ENCODE results near the gene ALCAM. TPM values are rescaled to one million over a fixed set of nuclear protein-coding genes. Genes with fewer than 3 reads are reported as not detected.

ALCAM gene
- total and polyA plus RNA-seq, 7 experiments from 2014 or later: 0.94 to 10.3 (median 3.4) TPM

GRCh38 chr3:105564546-105565288 lies 198.0 kb downstream of the ALCAM start:
- CTCF ChIA-PET: no interaction called here

GRCh38 chr3:105571005-105571404 lies 204.3 kb downstream of the ALCAM start:
- H3K4me3 ChIP-seq (ENCODE audit: low read length): no peak overlapping the region
- no peak overlapping the region for H3K4me3 Mint-ChIP-seq
- ChIA-PET POLR2A (interaction anchor here (0.6 kb wide), 1 partner anchor 12 kb away, joined by 6 read pairs; no protein-coding TSS in a partner anchor), CTCF (no interaction called here)
- no peaks in the 10 kb centered on the region for H3K27me3 ChIP-seq (ENCODE audit: control insufficient read depth in 2 of 2, insufficient read depth in 2 of 2, low read length in 2 of 2)
- no peaks in the 10 kb centered on the region for H3K36me3 ChIP-seq (ENCODE audit: control insufficient read depth in 2 of 3, insufficient read depth in 3 of 3, low read length in 3 of 3)
- ATAC-seq (no peak), DNase-seq (no peak)
- H3K4me1 Mint-ChIP-seq: no peaks in the 10 kb centered on the region
- H3K27ac ChIP-seq (ENCODE audit: low read depth, low read length): no peak overlapping the region
- no peaks in the 10 kb centered on the region for H3K4me1 ChIP-seq (ENCODE audit: control insufficient read depth in 2 of 2, insufficient read depth in 2 of 2, low read length in 2 of 2)
- peaks cover 0 to 6% (median 0%) of the 10 kb centered on the region in 5 donors for H3K27me3 Mint-ChIP-seq
- peaks cover 0 to 9% (median 3%) of the 10 kb centered on the region in 5 donors for H3K36me3 Mint-ChIP-seq
- intact Hi-C loops (cut with micrococcal nuclease): no loop called here
- H3K27ac Mint-ChIP-seq: no peak overlapping the region
- H3K9me3 Mint-ChIP-seq: peaks cover 0 to 4% (median 0%) of the 10 kb centered on the region in 11 donors
- H3K9me3 ChIP-seq (ENCODE audit: control insufficient read depth in 2 of 3, low read length in 3 of 3): no peaks in the 10 kb centered on the region

More at GRCh38 chr3:105564546-105565288, 198.0 kb downstream of the ALCAM start:
- POLR2A ChIA-PET: no interaction called here
- no peaks in the 10 kb centered on the region for H3K36me3 ChIP-seq (ENCODE audit: control insufficient read depth in 2 of 3, insufficient read depth in 3 of 3, low read length in 3 of 3)
- Mint-ChIP-seq H3K36me3 (peaks cover 0 to 5% (median 1%) of the 10 kb centered on the region in 5 donors), H3K27ac (no peak overlapping the region), H3K4me1 (no peaks in the 10 kb centered on the region), H3K9me3 (peaks cover 0 to 6% (median 0%) of the 10 kb centered on the region in 11 donors), H3K27me3 (peaks cover 0 to 6% (median 0%) of the 10 kb centered on the region in 5 donors), H3K4me3 (no peak overlapping the region)
- no peak overlapping the region for H3K4me3 ChIP-seq (ENCODE audit: low read length)
- DNase-seq (no peak), ATAC-seq (no peak)
- H3K27ac ChIP-seq (ENCODE audit: low read depth, low read length): no peak overlapping the region
- intact Hi-C loops (cut with micrococcal nuclease): no loop called here
- no peaks in the 10 kb centered on the region for H3K4me1 ChIP-seq (ENCODE audit: control insufficient read depth in 2 of 2, insufficient read depth in 2 of 2, low read length in 2 of 2)
- no peaks in the 10 kb centered on the region for H3K9me3 ChIP-seq (ENCODE audit: control insufficient read depth in 2 of 3, low read length in 3 of 3)
- no peaks in the 10 kb centered on the region for H3K27me3 ChIP-seq (ENCODE audit: control insufficient read depth in 2 of 2, insufficient read depth in 2 of 2, low read length in 2 of 2)

- no peaks in the 10 kb centered on the region for H3K4me1 Mint-ChIP-seq
- no peak overlapping the region for H3K27ac Mint-ChIP-seq
- Histone ChIP-seq H3K36me3 (ENCODE audit: control insufficient read depth in 2 of 3, insufficient read depth in 3 of 3, low read length in 3 of 3) (no peaks in the 10 kb centered on the region), H3K4me1 (ENCODE audit: control insufficient read depth in 2 of 2, insufficient read depth in 2 of 2, low read length in 2 of 2) (no peaks in the 10 kb centered on the region), H3K27me3 (ENCODE audit: control insufficient read depth in 2 of 2, insufficient read depth in 2 of 2, low read length in 2 of 2) (no peaks in the 10 kb centered on the region), H3K27ac (ENCODE audit: low read depth, low read length) (no peak overlapping the region), H3K4me3 (ENCODE audit: low read length) (no peak overlapping the region), H3K9me3 (ENCODE audit: control insufficient read depth in 2 of 3, low read length in 3 of 3) (no peaks in the 10 kb centered on the region)
- no peak overlapping the region for H3K4me3 Mint-ChIP-seq
- peaks cover 0 to 11% (median under 1%) of the 10 kb centered on the region in 5 donors for H3K36me3 Mint-ChIP-seq
- CTCF ChIA-PET: no interaction called here
- POLR2A ChIA-PET: no interaction called here
- peaks cover 0 to 6% (median 0%) of the 10 kb centered on the region in 5 donors for H3K27me3 Mint-ChIP-seq
- DNase-seq: no peak
- ATAC-seq: no peak
- intact Hi-C loops (cut with micrococcal nuclease): no loop called here
- H3K9me3 Mint-ChIP-seq: peaks cover 0 to 4% (median 0%) of the 10 kb centered on the region in 11 donors
Observed at GRCh38 chr3:105572501-105572900, 205.8 kb downstream of the ALCAM start.

GRCh38 chr3:105579439-105579838 lies 212.7 kb downstream of the ALCAM start:
- Histone ChIP-seq H3K4me3 (ENCODE audit: low read length) (no peak overlapping the region), H3K27ac (ENCODE audit: low read depth, low read length) (no peak overlapping the region), H3K9me3 (ENCODE audit: control insufficient read depth in 2 of 3, low read length in 3 of 3) (no peaks in the 10 kb centered on the region), H3K27me3 (ENCODE audit: control insufficient read depth in 2 of 2, insufficient read depth in 2 of 2, low read length in 2 of 2) (no peaks in the 10 kb centered on the region), H3K4me1 (ENCODE audit: control insufficient read depth in 2 of 2, insufficient read depth in 2 of 2, low read length in 2 of 2) (no peaks in the 10 kb centered on the region), H3K36me3 (ENCODE audit: control insufficient read depth in 2 of 3, insufficient read depth in 3 of 3, low read length in 3 of 3) (no peaks in the 10 kb centered on the region)
- intact Hi-C loops (cut with micrococcal nuclease): no loop called here
- no peaks in the 10 kb centered on the region for H3K4me1 Mint-ChIP-seq
- no peak overlapping the region for H3K27ac Mint-ChIP-seq
- H3K9me3 Mint-ChIP-seq: peaks cover 0 to 3% (median 0%) of the 10 kb centered on the region in 11 donors
- no peak for ATAC-seq
- ChIA-PET CTCF (no interaction called here), POLR2A (no interaction called here)
- H3K27me3 Mint-ChIP-seq: no peaks in the 10 kb centered on the region
- H3K36me3 Mint-ChIP-seq: peaks cover 0 to 8% (median 0%) of the 10 kb centered on the region in 5 donors
- no peak overlapping the region for H3K4me3 Mint-ChIP-seq
- DNase-seq: no peak

DNA sequence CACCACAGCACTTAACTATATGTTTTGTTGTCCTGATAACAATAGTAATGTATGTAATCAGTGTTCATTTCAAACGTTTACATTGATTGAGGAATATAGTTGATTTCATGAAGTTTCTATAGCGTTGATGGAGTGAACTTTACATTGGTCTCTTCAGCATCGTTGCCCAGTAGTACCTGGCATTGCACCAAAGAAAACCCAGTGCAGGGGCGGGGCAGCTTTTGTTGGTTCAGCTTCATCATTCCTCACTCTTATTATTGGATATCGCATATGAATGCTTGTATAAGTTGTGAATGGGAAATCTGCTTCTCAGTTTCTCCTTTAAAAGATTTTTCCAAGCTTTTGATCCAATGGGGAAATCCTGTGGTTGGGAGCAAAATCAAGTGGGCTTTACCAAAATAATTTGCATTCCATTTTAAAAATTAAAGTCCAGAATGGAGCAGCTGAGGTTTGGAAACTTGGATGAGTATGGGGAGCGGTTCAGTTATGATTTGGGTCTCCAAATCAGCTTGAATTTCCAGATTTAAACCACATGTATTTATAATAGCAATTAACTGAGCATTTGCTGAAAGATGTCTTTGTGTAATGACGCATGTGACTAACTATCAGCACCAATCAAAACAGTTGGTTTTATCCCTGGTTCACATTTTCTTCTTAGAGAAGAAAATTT lies 213.7 kb downstream of the ALCAM start:
- H3K9me3 ChIP-seq (ENCODE audit: control insufficient read depth in 2 of 3, low read length in 3 of 3): no peaks in the 10 kb centered on the region
- no peak for ATAC-seq
- intact Hi-C loops (cut with micrococcal nuclease): no loop called here
- no peaks in the 10 kb centered on the region for H3K4me1 ChIP-seq (ENCODE audit: control insufficient read depth in 2 of 2, insufficient read depth in 2 of 2, low read length in 2 of 2)
- POLR2A ChIA-PET: no interaction called here
- H3K27me3 ChIP-seq (ENCODE audit: control insufficient read depth in 2 of 2, insufficient read depth in 2 of 2, low read length in 2 of 2): no peaks in the 10 kb centered on the region
- H3K4me3 ChIP-seq (ENCODE audit: low read length): no peak overlapping the region
- DNase-seq: no peak
- Mint-ChIP-seq H3K27me3 (no peaks in the 10 kb centered on the region), H3K4me1 (no peaks in the 10 kb centered on the region), H3K9me3 (peaks cover 0 to 3% (median 0%) of the 10 kb centered on the region in 11 donors), H3K36me3 (peaks cover 0 to 8% (median 0%) of the 10 kb centered on the region in 5 donors), H3K27ac (no peak overlapping the region), H3K4me3 (no peak overlapping the region)
- CTCF ChIA-PET: no interaction called here
- no peak overlapping the region for H3K27ac ChIP-seq (ENCODE audit: low read depth, low read length)
- no peaks in the 10 kb centered on the region for H3K36me3 ChIP-seq (ENCODE audit: control insufficient read depth in 2 of 3, insufficient read depth in 3 of 3, low read length in 3 of 3)

- H3K4me3 Mint-ChIP-seq: no peak overlapping the region
- Histone ChIP-seq H3K27me3 (ENCODE audit: control insufficient read depth in 2 of 2, insufficient read depth in 2 of 2, low read length in 2 of 2) (no peaks in the 10 kb centered on the region), H3K4me3 (ENCODE audit: low read length) (no peak overlapping the region), H3K36me3 (ENCODE audit: control insufficient read depth in 2 of 3, insufficient read depth in 3 of 3, low read length in 3 of 3) (no peaks in the 10 kb centered on the region), H3K9me3 (ENCODE audit: control insufficient read depth in 2 of 3, low read length in 3 of 3) (no peaks in the 10 kb centered on the region), H3K27ac (ENCODE audit: low read depth, low read length) (no peak overlapping the region), H3K4me1 (ENCODE audit: control insufficient read depth in 2 of 2, insufficient read depth in 2 of 2, low read length in 2 of 2) (no peaks in the 10 kb centered on the region)
- intact Hi-C loops (cut with micrococcal nuclease): no loop called here
- H3K36me3 Mint-ChIP-seq: peaks cover 0 to 1% (median 0%) of the 10 kb centered on the region in 5 donors
- no peak overlapping the region for H3K27ac Mint-ChIP-seq
- H3K4me1 Mint-ChIP-seq: no peaks in the 10 kb centered on the region
- H3K9me3 Mint-ChIP-seq: peaks cover 0 to 3% (median 0%) of the 10 kb centered on the region in 11 donors
- H3K27me3 Mint-ChIP-seq: no peaks in the 10 kb centered on the region
- ATAC-seq (no peak), DNase-seq (no peak)
- ChIA-PET POLR2A (no interaction called here), CTCF (no interaction called here)
Observed at GRCh38 chr3:105582015-105582414, 215.3 kb downstream of the ALCAM start.
